ENCODE measurements around the gene EXD3. TPM values are rescaled to one million over a fixed set of nuclear protein-coding genes. Genes with fewer than 3 reads are reported as not detected.

The EXD3 gene
- total and polyA plus RNA-seq, 2 of the 13 experiments (the other 11 are each of a cell fraction or from before 2014, with no cell fraction given) = 2.7 to 4.8 TPM

DNA sequence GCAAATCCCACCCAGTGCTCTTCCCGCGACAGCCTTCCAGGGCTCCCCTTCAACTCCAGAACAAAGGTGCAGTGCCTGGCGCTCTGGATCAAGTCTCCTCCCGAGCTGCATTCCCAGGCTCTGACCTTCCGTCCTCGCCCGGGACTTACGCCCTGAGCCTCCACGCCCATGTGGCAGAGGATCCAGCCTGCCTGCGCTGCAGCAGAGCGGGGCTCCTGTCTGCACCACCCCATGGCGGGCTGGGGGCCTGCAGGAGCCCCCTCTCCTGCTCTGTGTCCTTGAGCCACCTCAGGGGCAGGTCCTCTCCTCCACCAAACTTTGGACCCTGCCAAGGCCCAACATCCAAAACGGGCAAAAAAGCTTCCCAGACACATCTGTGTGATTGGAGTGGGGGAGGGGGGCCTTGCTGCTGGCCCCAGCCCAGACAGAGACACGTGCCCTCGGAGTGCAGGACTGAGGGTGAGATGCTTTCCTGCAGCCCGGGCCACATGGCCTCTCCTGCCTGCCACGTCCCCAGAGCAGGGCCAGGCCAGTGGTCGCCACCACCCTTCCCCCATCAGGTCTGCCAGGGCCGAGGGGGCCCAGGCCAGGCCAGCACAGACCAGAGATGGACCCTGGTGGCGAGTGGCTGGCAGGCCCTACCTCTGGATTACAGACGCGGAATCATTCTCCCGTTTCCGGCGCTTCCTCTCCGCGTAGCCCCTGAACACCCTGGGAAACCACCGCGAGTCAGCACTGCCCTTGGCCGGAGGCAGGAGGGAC lies 31.8 kb upstream of the EXD3 start (continued):
- TF ChIP-seq ZNF143 (CRISPR knock-in tag; IDR thresholded peaks at IDR 0.05) (peak; percentile 4; the same call in 1 of the 2 replicates), ZNF446 (CRISPR knock-in tag; IDR thresholded peaks at IDR 0.05) (peak; percentile 82; the same call in 1 of the 2 replicates), ZNF768 (CRISPR knock-in tag; IDR thresholded peaks at IDR 0.05) (peak; percentile 39; the same call in 1 of the 2 replicates), TGIF2 (CRISPR knock-in tag; IDR thresholded peaks at IDR 0.05) (peak; percentile 62), GATAD1 (CRISPR knock-in tag; IDR thresholded peaks at IDR 0.05) (peak; percentile 41; the same call in 1 of the 2 replicates), ZNF562 (CRISPR knock-in tag; IDR thresholded peaks at IDR 0.05; ENCODE audit: borderline replicate concordance) (no peak), PITX1 (CRISPR knock-in tag; IDR thresholded peaks at IDR 0.05) (peak; percentile 82), ZSCAN29 (CRISPR knock-in tag; conservative IDR thresholded peaks at IDR 0.05) (0 out of 2 replicates have a peak, but pooled peaks have one; percentile 38), ZNF263 (CRISPR knock-in tag; IDR thresholded peaks at IDR 0.05) (no peak; the same call in none of the 2 replicates), JUNB (CRISPR knock-in tag; IDR thresholded peaks at IDR 0.05; ENCODE audit: borderline replicate concordance) (no peak), ZNF251 (CRISPR knock-in tag; IDR thresholded peaks at IDR 0.05) (0 out of 2 replicates have a peak, but pooled peaks have one; percentile 16), ZSCAN30 (CRISPR knock-in tag; IDR thresholded peaks at IDR 0.05) (peak; percentile 62; the same call in 1 of the 2 replicates), ZNF75D (CRISPR knock-in tag; IDR thresholded peaks at IDR 0.05; ENCODE audit: borderline replicate concordance) (no peak), SRY (CRISPR knock-in tag; IDR thresholded peaks at IDR 0.05) (peak; percentile 79; the same call in 1 of the 2 replicates)
- TF ChIP-seq, protein P1, sequence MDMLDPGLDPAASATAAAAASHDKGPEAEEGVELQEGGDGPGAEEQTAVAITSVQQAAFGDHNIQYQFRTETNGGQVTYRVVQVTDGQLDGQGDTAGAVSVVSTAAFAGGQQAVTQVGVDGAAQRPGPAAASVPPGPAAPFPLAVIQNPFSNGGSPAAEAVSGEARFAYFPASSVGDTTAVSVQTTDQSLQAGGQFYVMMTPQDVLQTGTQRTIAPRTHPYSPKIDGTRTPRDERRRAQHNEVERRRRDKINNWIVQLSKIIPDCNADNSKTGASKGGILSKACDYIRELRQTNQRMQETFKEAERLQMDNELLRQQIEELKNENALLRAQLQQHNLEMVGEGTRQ (IDR thresholded peaks at IDR 0.05; ENCODE audit: low read depth, low read length) = peak; percentile 56
- TF ChIP-seq, protein P1 (CRISPR knock-in tag; IDR thresholded peaks at IDR 0.05; ENCODE audit: borderline replicate concordance) = peak; percentile 80
- TF ChIP-seq, protein P2, sequence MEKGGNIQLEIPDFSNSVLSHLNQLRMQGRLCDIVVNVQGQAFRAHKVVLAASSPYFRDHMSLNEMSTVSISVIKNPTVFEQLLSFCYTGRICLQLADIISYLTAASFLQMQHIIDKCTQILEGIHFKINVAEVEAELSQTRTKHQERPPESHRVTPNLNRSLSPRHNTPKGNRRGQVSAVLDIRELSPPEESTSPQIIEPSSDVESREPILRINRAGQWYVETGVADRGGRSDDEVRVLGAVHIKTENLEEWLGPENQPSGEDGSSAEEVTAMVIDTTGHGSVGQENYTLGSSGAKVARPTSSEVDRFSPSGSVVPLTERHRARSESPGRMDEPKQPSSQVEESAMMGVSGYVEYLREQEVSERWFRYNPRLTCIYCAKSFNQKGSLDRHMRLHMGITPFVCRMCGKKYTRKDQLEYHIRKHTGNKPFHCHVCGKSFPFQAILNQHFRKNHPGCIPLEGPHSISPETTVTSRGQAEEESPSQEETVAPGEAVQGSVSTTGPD (CRISPR knock-in tag; IDR thresholded peaks at IDR 0.05) = 0 out of 2 replicates have a peak, but pooled peaks have one; percentile 15
- TF ChIP-seq, protein P3, sequence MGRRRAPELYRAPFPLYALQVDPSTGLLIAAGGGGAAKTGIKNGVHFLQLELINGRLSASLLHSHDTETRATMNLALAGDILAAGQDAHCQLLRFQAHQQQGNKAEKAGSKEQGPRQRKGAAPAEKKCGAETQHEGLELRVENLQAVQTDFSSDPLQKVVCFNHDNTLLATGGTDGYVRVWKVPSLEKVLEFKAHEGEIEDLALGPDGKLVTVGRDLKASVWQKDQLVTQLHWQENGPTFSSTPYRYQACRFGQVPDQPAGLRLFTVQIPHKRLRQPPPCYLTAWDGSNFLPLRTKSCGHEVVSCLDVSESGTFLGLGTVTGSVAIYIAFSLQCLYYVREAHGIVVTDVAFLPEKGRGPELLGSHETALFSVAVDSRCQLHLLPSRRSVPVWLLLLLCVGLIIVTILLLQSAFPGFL (CRISPR knock-in tag; IDR thresholded peaks at IDR 0.05) = no peak
- TF ChIP-seq, protein P4, sequence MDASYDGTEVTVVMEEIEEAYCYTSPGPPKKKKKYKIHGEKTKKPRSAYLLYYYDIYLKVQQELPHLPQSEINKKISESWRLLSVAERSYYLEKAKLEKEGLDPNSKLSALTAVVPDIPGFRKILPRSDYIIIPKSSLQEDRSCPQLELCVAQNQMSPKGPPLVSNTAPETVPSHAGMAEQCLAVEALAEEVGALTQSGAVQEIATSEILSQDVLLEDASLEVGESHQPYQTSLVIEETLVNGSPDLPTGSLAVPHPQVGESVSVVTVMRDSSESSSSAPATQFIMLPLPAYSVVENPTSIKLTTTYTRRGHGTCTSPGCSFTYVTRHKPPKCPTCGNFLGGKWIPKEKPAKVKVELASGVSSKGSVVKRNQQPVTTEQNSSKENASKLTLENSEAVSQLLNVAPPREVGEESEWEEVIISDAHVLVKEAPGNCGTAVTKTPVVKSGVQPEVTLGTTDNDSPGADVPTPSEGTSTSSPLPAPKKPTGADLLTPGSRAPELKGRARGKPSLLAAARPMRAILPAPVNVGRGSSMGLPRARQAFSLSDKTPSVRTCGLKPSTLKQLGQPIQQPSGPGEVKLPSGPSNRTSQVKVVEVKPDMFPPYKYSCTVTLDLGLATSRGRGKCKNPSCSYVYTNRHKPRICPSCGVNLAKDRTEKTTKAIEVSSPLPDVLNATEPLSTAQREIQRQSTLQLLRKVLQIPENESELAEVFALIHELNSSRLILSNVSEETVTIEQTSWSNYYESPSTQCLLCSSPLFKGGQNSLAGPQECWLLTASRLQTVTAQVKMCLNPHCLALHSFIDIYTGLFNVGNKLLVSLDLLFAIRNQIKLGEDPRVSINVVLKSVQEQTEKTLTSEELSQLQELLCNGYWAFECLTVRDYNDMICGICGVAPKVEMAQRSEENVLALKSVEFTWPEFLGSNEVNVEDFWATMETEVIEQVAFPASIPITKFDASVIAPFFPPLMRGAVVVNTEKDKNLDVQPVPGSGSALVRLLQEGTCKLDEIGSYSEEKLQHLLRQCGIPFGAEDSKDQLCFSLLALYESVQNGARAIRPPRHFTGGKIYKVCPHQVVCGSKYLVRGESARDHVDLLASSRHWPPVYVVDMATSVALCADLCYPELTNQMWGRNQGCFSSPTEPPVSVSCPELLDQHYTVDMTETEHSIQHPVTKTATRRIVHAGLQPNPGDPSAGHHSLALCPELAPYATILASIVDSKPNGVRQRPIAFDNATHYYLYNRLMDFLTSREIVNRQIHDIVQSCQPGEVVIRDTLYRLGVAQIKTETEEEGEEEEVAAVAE (CRISPR knock-in tag; IDR thresholded peaks at IDR 0.05; ENCODE audit: borderline replicate concordance) = peak; percentile 85
